HepG2 (cell line): ENCODE results near the gene CORT. TPM values are rescaled to one million over a fixed set of nuclear protein-coding genes. Genes with fewer than 3 reads are reported as not detected.

ENCODE experiments used
- DMAP1 ChIP-seq: IDR thresholded peaks from 2 replicates; pipeline ENCODE4 v1.6.1; 2016
- ERF ChIP-seq: IDR thresholded peaks from 2 replicates; pipeline ENCODE4 v1.6.1; 2018; ENCODE audit warnings: missing biosample characterization, missing genetic modification reagents
- FLYWCH1 ChIP-seq: sonication (generic); formaldehyde crosslinking; IDR thresholded peaks from 2 replicates; pipeline ENCODE4 v1.8.1; 2023; ENCODE audit warnings: mild to moderate bottlenecking, missing genetic modification reagents
- HNF4G ChIP-seq, 2 experiments: sonication (generic) in 1 of 2; formaldehyde crosslinking in 1 of 2; IDR thresholded peaks; 2 replicates each; pipeline versions ENCODE4 v1.4.0 to v1.6.1; 2011 to 2020; ENCODE audit warnings: borderline replicate concordance in 2 of 2, low read depth in 2 of 2, mild to moderate bottlenecking in 2 of 2, low read length in 1 of 2, missing genetic modification reagents in 1 of 2, moderate library complexity in 1 of 2
- IKZF5 ChIP-seq: IDR thresholded peaks from 2 replicates; pipeline ENCODE4 v1.6.1; 2018; ENCODE audit warnings: missing genetic modification reagents, mild to moderate bottlenecking, missing compliant biosample characterization
- KIAA2018 ChIP-seq: sonication (generic); formaldehyde crosslinking; IDR thresholded peaks from 2 replicates; pipeline ENCODE4 v1.5.0; 2020; ENCODE audit warnings: mild to moderate bottlenecking, missing genetic modification reagents, borderline replicate concordance
- NFIB ChIP-seq: sonication (generic); formaldehyde crosslinking; IDR thresholded peaks from 2 replicates; pipeline ENCODE4 v1.9.0; 2021; ENCODE audit warnings: missing genetic modification reagents, mild to moderate bottlenecking, borderline replicate concordance
- POGK ChIP-seq: sonication (generic); formaldehyde crosslinking; conservative IDR thresholded peaks from 2 replicates; pipeline ENCODE4 v1.8.0; 2022; ENCODE audit warnings: mild to moderate bottlenecking, moderate library complexity, missing genetic modification reagents
- PRDM10 ChIP-seq: sonication (generic); formaldehyde crosslinking; IDR thresholded peaks from 2 replicates; pipeline ENCODE4 v1.4.0; 2020; ENCODE audit warnings: low read depth, missing genetic modification reagents
- SIX1 ChIP-seq: sonication (generic); formaldehyde crosslinking; IDR thresholded peaks from 2 replicates; pipeline ENCODE4 v1.4.0; 2020; ENCODE audit warnings: missing genetic modification reagents, borderline replicate concordance
- SMAD3 ChIP-seq: sonication (generic); formaldehyde crosslinking; IDR thresholded peaks from 2 replicates; pipeline ENCODE4 v1.4.0; 2020; ENCODE audit warnings: missing genetic modification reagents
- ZNF431 ChIP-seq: sonication (generic); formaldehyde crosslinking; IDR thresholded peaks from 2 replicates; pipeline ENCODE4 v1.9.0; 2022; ENCODE audit warnings: missing genetic modification reagents, low read depth, mild to moderate bottlenecking, borderline replicate concordance
- polyA plus RNA-seq, 8 experiments: library from polyadenylated mRNA; depleted of rRNA in 3 of 8; stranded (reverse) in 7 of 8; unstranded in 1 of 8; fragments of >200 nt; fragmentation: Illumina TruSeq in 4 of 8; extraction: Trizol in 4 of 8; gene quantifications; 2 replicates each; pipeline versions ENCODE4 v1.2.1 to v1.2.3, GENCODE V29; 2011 to 2016; ENCODE audit warnings: low read depth in 4 of 8, missing spikeins in 1 of 8, mixed read lengths in 1 of 8; ENCODE audit not compliant: insufficient read depth in 1 of 8
- total RNA-seq, 5 experiments: library from RNA; depleted of rRNA; stranded (reverse); fragments of >200 nt; fragmentation: Illumina TruSeq; extraction: Trizol; gene quantifications; 2 replicates each; pipeline ENCODE4 v1.2.3, GENCODE V29; 2016; ENCODE audit warnings: low read depth in 1 of 5

The CORT gene
- total and polyA plus RNA-seq, 2 of the 13 experiments (the other 11 are each of a cell fraction or from before 2014, with no cell fraction given) = 0.11 to 0.62 TPM

- TF ChIP-seq PRDM10 (peak; percentile 95), ERF (CRISPR knock-in tag) (peak; percentile 89; the same call in 1 of the 2 replicates), NFIB (CRISPR knock-in tag) (no peak), SMAD3 (CRISPR knock-in tag) (peak; percentile 88), IKZF5 (CRISPR knock-in tag) (peak; percentile 83), POGK (CRISPR knock-in tag) (peak; percentile 85), KIAA2018 (CRISPR knock-in tag) (no peak), ZNF431 (no peak), SIX1 (CRISPR knock-in tag) (peak; percentile 37; the same call in 1 of the 2 replicates), FLYWCH1 (no peak), DMAP1 (peak; percentile 73), HNF4G (IDR thresholded peaks at IDR 0.05; ENCODE audit: borderline replicate concordance, low read depth, low read length) (no peak), HNF4G (CRISPR knock-in tag; IDR thresholded peaks at IDR 0.05; ENCODE audit: borderline replicate concordance, low read depth) (no peak)
Observed at GRCh38 chr1:10472220-10473144, 22.7 kb downstream of the CORT start, which contains the start of gene DFFA (continued).
